GM18508 (cell line): Measurements from ENCODE around the gene HMGCLL1.

ENCODE experiments used
- ATAC-seq: cut with Tn5 transposase; IDR thresholded peaks from one replicate; pipeline ENCODE4 v1.9.1; 2021; ENCODE audit warnings: moderate number of reproducible peaks; ENCODE audit not compliant: insufficient read depth, unreplicated experiment

HMGCLL1 gene

DNA sequence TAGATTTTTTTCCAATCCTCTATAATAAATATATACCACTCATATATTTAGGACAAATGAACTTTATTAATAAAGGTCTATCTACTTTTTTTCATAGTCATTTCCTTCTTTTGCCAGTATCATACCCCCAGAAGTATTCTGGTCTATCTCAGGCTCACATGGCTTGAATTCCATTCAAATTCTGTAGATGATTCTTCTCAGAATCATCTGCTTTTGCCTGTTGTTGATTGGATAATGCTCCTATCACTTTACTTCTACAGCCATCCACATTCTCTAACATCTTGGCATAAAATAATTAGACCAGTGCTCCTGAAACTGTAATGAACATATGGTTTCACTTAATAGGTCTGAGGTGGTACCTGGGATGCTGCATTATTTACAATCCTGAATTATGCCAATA is 130.5 kb downstream of the HMGCLL1 start:
- ATAC-seq = no peak

DNA sequence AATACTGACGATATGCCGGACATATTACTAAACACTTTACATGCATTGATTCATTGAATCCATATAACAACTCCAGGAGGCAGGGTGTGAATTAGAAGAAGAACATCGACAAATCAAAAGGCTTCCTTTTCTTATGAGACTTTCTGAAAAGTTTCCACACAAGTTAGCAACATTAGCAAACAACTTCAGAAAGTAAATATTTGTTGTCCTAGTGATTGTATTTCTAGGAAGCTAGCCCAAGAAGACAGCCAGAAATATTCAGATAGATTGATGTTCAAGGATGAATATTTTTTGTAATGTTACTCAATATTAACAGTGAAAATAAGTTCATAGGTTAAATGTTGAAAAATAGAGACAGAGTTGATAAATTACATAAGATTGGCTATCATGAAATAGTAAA is 131.1 kb downstream of the HMGCLL1 start:
- ATAC-seq = no peak

- no peak for ATAC-seq
These were observed 133.3 kb downstream of the HMGCLL1 start for GRCh38 chr6:55445648-55446204.

- no peak for ATAC-seq
These were observed 135.5 kb downstream of the HMGCLL1 start for GRCh38 chr6:55443238-55444134.

GRCh38 chr6:55438203-55438602 is 140.8 kb downstream of the HMGCLL1 start:
- ATAC-seq = no peak

- no peak for ATAC-seq
These were observed 141.9 kb downstream of the HMGCLL1 start for GRCh38 chr6:55437141-55437540.

GRCh38 chr6:55433446-55434130 is 145.4 kb downstream of the HMGCLL1 start:
- no peak for ATAC-seq

GRCh38 chr6:55423933-55424332 is 155.1 kb downstream of the HMGCLL1 start:
- no peak for ATAC-seq

DNA sequence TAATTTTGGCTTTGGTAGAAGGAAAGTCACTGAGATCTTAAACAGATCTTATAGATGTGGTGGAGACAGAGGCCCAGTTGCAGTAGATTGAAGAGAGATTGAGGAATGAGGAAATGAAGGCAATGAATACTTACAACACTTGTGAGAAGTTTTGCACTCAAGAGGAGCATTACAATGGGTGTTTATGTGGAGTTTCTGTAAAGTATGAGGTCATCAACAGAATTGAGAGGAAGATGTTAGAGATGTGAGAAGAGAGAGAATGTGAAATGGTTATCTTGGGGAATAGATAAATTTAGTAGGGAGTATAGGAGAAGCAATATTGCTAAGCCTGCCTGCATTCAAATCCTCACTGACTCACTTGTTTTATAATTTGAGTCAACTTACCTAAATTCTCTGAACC is 168.3 kb downstream of the HMGCLL1 start:
- no peak for ATAC-seq

DNA sequence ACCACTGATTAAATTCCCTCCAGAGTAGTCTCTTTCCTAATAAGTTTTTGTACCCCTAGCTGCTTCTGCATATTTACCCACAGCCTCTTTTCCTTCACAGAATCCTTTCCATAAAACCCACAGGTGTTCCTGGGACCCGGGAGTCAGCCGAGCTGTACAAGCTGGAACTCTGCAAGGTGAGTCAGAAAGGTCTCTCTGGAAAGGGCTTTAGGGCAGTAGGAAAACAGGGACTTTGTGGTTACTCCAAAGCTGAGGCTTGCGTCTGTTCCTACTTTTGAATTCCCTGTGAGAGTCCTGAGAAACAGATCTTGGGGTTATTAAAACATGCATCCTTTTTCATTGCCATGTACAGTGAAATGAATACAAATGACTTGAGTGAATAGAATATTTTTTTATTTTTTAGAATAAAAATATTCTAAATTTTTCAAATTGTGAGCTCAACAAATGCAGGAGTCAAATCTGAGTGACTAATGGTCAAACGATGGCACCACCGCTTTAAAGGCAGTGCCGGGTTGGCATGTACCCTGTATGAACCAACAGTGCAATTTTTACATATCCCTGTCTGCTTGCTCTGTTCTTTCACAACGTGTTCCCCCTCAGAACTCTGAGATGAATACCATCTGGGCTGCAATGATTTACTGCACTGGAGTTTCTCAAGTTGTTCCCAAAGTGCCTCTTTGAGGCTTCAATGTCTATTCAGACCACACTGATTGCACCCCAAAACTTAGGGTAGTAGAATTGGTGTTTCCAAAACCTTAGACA is 173.3 kb downstream of the HMGCLL1 start:
- no peak for ATAC-seq

DNA sequence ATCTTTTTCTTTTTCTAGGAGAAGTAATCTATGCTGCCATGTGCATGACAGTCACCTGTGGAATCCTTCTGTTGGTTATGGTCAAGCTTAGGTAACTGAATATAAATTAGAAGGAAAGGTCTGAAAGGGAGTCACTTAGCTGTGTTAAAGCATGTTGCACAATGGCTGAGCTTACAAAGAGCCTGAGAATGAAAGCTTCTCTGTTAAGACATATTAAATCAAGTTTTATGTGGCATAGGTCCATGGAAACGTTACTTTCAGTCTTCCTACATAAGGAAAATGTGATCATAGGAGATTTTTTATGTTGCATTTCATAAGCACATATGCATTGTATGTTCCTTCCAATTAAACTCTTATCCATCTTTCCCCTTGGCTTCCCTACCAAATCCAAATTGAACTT is 179.6 kb downstream of the HMGCLL1 start:
- no peak for ATAC-seq

DNA sequence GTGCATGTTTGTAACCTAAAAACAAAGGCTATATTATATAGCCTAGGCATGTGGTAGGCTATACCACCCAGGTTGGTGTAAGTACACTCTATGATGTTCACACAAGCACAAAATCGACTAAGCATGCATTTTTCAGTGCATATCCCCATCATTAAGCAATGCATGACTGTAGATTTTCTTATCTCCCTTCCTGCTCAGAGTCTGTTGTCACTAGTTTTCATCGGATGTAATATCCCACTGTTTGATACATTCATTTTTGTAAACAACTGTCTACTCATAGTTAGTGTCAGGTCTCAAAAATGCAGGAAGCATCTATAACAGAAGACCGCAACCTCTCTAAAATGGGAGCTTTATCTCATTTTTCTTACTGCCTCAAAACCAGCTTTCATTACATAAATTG is 181.0 kb downstream of the HMGCLL1 start:
- ATAC-seq = no peak

- ATAC-seq = no peak
These were observed 183.1 kb downstream of the HMGCLL1 start for GRCh38 chr6:55395871-55396270.

- ATAC-seq = no peak
These were observed 190.8 kb downstream of the HMGCLL1 start for GRCh38 chr6:55388211-55388610.
